Cerebellar cortex (tissue), 1 donor: ENCODE data around the gene TUBB1.
"Not testable (repeated sequence)": the region's sequence is repeated elsewhere in the genome, so short reads cannot be mapped to it uniquely, and the experiment has no call there.

Source experiments
- DNase-seq: peaks from one replicate; pipeline ENCODE4 v3.0.0-alpha.2; 2015; ENCODE audit warnings: low spot score

The TUBB1 gene

DNA sequence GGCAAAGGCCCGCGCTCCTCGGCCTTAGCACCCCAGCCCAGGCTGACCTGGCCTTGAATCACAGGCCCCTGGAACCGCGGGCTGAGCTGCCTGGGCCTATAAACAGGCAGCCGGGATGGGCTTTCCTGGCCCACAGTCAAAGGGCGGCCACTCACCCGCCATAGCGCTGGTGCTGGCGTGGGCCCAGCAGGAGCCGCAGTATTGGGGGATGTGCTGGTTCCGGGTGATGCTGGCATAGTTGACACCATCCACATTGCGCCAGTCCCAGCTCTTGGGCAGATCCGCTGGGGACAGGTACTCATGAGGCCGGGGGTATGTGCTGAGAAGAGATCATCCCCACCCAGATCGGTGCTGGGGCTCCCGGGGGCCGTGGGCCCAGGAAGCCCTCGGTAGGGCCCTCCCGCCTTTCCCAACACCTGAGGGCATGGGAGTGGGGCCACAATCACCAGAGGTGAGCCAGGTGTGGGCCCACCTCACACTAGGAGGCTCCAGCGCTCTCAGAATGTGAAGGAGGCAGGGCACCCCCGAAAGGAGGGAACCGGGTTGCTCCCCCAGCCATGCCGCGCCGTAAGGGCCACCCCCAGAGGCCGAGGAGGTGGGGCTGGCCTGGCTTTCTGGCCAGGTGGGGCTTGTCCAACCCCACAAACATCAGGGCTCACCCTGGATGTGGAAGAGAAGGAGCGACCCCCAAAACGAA lies 12.9 kb upstream of the TUBB1 start:
- no peak for DNase-seq

DNA sequence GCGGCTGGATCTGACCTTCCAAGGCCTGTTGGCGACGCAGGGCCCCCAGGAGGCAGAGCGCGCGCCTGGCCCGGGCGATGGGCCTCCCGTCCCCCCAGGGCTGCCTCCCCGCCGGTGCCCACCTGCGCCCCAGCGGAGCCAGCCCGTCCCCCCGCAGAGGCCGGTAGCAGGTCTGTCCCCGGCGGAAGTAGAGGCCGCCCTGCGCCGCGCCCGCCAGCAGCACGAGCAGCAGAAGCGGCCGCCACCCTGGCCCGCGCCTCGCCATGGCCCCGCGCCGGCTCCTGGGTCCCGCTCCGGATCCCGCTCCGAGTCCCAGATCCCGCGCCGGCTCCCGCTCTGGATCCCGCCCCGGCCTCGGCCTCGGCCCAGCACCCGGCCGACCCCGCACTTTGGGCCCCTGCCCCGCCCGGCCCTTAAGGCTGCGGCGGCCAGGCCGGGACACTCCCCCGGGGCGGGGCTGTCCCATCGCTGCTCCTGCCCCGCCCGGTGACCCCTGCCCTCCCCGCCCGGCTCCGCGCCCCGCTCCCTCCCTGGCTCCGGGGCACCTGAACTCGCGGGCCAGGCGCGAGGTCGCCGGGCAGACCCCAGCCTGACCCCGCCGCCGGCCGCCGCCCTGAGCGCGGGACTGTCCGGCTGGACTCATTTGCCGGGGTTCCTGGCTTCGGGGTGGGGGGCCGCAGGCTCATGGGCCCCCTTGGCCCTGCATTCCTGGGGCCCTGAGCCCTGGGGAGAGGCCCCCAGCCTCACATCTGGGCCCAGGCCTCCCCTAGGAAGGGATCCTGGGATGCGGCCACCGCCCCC lies 12.2 kb upstream of the TUBB1 start, which contains the start of gene CTSZ:
TSS of gene CTSZ (minus strand) at position 391 of the 801 bp plus-strand sequence. CDS start at position 265, 126 bp downstream.
- no peak for DNase-seq

DNA sequence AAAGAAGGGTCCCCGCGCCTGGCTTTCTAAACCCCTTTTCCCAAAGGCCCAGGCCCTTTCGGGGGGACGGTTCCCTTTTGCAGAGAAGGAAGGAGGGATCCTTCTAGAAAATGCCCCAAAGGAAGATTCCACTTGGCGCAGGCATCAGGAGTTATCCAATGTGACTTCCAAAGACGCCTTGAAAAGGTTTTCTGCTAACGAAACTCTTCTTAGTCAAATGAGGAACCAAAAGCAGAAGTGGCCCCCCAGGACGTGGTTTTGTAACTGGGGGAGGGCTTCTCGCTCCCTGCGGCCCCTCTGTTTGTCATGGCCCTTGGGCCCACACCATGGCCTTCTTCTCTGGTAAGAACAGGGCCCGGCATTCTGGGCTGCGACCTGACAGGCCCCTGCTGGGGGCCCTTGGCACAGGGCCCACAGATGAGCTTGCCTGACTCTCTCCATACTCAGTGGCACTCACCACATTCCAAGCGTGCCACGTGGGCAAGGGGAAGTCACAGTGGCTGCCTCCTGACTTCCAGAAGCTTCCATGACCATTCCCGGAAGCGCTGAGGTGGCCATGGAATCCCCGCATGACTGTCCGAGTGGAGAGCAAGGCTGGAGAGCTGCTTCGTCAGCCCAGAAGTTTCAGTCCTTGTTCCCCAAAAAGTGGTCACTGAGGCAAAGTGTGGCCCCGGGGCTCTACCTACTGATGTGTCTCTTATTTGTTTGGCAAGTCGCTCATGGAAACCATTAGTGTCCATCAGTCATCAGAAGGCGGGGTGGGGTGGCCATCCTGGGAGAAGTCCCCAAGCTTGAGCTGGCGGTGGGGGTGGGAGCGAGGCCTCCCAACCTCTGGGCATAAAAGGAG lies 11.3 kb upstream of the TUBB1 start:
- no peak for DNase-seq

DNA sequence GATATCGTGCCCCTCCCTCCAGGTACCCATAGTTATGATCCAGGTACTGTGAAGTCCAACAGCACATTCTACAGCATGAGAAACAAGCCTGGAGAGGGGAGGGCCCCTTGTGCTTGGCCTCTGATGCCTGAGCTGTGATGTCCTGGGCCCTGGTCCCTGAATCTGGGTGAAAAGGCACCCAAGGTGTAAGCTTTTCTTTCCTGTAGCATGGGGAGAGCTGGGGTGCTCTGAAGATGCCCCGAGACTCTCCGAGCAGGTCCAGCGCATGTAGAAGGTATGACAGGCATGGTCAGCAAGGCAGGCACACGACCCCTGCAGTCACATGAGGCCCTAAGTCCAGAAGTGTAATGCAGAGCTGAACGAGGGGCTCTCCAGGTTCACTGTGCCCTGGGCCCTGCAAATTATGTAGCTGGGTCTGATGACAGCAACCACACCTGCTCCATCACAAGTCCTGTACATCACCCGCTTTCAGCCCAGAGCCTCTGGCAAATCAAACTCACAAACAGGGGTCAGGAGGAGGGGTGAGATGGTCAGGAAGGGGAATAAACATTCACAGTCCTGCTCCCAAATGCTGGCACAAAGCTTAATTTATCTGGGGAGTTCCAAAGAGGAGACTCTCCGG lies 10.4 kb upstream of the TUBB1 start:
- no peak for DNase-seq

DNA sequence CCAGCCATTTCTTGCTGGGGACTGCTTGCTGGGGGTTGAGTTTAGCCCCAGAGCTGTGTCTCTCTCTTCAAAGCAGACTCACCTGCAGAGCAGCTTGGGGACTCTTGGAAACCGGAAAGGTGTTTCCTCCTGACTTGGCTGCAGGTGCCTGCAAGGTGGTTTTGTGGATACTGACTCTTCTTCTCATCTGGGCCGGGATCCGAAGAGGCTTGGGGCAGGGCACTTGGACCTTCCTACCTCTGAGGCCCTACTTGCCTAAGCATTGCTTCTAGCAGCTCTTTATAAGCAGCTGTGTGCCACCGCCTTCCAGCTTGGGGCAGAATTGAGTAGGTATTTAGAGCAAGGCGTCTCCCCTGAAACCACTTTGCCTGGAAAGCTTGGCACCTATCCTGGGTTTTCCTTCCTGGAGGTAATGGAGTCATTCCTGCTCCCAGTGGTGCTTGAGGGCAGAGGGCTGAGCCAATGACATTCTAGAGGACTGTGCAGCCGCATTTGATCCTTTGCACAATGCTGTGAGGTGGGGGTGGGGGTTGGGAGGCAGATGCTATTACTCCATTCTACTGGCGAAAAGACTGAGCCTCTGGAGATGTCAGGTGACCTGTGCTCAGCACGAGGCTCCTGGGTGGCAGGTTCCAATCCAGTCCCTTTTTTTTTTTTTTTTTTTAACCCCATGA lies 8.8 kb upstream of the TUBB1 start:
- DNase-seq: no peak

DNA sequence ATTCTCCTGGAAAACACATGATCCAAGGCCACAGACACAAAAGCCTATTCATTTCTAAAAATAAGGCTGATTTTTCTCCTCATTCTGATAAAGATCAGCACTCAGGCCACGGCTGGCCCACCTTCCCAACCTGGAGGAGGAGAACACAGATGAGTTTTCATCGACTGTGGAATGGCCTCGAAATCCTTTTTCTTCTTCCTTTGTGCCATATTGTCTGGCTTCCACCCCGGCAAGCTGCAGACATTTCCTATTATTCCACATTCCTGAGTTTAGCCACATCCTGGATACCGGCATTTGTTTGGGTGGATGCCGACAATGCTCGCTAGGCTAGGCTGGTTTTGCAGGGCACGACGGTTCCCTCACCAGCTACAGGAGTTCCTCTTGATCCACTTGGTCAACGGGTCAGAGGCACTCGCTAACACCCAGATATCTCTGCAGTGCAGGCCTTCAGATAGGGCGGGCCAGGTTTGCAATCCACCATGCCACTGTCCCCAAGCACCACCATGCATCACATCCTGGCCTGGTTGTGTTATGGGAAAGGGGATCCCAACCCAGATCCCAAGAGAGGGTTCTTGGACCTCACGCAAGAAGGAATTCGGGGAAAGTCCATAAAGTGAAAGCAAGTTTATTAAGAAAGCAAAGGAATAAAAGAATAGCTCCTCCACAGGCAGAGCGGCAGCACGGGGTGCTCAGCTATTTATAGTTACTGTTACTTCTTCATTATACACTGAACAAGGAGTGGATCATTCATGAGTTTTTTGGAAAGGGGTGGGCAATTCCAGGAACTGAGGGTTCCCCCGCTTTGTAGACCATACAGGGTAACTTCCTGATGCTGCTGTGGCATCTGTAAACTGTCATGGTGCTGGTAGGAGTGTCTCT lies 8.0 kb upstream of the TUBB1 start:
- DNase-seq: no peak

DNA sequence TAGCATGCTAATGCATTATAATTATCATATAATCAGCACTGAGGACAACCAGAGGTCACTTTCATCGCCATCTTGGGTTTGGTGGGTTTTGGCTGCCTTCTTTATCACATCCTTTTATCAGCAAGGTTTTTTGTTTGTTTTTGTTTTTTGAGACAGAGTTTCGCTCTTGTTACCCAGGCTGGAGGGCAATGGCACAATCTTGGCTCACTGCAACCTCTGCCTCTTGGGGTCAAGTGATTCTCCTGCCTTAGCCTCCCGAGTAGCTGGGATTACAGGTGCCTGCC lies 7.4 kb upstream of the TUBB1 start:
- not testable (repeated sequence) for DNase-seq

DNA sequence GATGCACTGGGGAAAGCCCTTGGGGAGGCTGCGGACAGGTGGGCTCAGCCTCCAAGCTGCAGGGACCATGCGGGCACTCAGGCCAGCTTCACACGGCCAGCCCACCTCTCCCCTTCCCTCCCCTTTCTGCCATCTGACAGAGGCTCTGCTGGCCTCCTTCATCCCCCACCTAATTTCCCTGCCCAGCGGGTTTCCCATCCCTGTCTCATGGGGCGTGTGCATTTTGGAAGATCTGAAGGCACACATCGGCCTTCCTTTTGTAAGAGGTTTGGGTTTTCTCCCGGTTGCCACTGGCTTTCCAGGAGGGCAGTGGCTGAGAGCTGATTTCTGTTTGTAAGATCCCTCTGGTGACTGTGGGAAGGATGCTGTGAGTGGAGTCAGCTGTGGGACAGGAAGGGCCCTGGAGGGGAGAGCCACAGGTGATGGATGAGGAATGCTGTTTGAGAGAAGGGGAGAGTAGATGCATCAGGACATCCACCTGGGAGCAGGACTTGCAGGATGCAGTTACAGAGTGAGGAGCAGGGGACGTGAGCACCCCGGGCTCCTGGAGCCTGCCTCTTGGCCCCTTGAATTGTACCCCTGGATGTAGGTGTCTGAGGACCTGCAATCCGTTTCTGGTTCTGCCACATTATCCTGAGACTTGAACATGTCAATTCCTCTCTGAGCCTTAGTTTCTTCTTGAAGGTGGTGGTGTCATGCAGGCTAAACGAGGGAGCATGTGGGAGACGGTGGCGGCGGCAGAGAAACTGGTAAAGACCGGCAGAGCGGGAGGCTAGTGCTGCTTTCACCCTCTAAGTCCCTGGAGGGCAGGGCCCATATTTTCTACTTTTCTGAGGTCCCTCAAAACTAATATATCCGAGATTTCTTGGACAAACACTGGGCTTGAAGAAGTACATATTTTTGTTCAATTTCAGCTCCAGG lies 5.9 kb upstream of the TUBB1 start:
- no peak for DNase-seq

DNA sequence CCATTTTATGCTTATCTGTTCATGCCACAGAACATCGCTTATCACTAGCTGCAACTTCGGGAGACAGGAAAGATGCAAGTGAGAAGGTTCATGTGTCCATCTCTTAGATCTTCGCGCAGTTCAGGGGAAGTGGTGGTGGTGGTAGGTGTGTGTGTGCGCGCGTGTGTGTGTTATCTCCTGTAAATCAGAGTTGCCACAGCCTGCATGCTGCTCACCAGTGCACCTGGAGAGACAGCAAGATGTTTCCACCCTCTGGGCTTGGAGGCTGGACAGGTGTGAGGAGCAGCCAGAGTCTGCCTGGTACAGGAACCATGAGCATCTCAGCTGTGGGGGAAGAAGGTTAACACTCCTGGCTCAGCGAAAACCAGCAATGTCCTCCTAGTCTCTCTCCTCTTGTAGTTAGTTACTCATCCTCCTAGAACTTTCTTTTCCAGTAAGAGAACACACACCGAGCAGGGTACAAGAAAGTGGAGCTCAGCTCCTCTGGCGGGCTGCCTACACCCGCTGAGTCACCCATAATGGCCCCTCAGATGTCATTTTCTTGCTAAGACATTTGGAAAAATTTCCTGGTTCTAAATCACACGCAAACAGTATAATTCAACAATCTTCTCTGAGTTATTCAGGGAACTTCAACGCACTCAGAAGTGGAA lies 5.1 kb upstream of the TUBB1 start:
- DNase-seq: no peak

DNA sequence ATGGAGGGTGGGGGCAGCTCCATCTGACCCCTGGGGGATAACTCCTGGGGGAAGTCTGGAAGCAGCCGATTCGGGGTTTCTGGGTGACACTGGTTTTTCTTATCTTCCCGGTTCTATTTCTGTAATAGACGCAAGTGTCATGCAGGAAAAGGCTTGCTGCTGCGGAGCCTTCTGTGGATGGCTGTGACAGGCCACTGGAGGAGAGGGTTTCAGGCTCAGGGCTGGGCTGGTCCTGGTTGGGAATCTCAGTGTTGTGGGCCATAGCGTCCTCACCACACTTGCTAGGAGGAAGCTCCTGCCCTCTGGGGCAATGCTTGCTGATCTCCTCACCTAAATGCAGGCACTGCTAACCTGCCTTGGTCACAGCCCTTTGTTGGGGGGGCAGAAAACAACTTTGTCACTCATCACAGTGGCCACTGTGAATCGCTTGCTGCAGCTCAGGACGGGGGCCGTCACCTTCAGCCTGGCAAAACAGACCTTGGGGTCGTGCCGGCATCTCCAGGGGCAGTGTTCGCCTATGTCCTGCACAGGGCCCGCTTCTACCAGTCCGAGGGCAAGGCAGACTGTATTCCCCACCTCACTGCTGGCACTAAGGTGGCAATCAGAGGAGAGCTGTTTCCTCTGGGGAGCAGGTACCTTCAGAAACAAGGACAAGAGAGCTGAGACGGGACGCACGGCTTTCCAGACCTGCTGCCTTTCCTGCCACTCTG lies 4.4 kb upstream of the TUBB1 start:
- no peak for DNase-seq

DNA sequence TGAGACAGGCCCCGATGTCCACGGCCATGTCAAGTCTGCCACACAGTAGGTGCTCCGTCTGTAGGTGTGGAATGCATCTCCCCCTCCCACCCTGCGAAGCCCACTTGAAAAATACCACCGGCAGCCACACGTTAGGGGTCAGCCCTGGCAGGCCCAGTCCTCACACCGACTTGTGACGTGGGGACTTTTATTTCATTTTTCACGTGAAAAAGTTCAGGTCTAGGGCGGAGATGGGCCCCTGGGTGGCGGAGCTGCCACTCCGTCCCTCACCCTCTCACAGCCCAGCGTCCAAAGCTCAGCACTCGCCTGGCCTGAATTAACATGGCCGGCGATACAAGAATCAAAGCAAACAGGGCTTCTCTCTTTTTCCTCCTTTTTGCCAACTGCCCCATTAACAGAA lies 3.8 kb upstream of the TUBB1 start:
- DNase-seq: no peak

DNA sequence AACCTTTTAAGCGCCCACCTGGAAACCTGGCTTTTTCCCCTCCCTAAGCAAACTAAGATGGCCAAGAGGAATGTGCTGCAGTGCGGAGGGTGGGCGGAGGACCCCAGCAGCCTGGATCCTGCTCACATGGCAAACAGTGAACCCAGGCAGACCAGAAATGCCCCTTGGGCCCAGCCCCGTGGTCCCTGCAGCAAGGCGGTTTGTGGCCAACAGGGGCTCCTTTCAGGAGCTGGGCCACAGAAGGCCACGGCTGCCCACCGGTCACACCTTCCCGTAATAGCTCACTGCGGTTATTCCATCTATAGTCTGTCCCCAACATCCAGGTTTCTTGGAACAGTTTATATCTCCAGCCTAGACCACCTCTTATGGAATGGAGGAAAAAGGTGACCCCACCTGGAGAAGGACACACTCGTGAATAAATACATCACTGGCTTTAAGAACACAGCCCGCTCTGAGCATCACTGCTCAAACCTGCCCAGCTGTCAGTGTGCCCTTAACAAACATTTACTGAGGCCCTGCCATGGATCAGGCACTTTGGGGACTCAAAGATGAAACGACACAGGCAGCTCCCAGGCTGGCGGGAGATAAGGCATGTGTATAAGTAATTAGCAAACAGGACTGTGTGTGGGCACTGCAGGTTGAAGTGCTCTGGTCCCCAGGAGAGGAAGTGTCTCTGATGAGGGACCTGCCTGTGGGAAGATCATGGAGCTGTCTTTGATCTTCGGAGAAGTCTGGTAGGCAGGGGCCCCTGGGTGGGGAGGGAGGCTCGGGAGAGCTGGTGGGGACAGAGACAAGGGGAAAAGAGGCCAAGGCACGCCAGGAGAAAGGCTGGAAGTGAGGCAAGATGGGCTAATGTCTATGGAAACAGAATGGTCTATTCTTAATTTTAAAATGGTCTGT lies 3.2 kb upstream of the TUBB1 start:
- DNase-seq: no peak

DNA sequence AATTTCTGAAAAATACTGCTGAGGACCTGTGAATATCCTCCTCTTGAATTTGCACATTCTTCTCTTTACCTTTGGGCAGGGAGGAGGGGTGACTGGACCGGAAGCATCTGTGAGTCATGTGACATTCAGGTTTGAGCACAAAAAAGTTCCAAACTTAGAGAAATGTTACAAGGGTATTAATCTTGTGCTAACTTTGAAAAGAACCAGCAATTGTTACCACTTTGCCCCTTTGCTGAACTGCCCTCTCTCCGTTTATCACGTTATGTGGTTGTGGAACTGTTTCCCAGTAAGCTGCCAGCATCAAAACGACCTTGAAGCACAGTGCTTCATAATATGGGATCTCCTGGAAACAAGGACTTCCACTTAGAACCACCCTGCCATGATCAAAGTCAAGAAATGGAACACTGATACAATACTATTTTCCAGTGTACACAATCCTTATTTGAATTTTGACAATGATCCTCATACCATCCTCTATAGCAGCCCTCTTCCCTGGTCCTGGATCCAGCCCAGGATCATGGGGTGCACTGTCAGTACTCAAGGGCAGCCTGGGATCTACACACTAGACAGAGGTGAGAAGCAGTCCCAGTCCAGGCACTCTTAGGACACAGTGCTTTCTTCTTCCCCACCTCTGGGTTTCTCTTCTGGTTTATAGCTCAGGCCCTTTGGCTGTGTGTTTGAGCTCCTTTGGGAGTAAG lies 2.3 kb upstream of the TUBB1 start:
- DNase-seq: no peak

DNA sequence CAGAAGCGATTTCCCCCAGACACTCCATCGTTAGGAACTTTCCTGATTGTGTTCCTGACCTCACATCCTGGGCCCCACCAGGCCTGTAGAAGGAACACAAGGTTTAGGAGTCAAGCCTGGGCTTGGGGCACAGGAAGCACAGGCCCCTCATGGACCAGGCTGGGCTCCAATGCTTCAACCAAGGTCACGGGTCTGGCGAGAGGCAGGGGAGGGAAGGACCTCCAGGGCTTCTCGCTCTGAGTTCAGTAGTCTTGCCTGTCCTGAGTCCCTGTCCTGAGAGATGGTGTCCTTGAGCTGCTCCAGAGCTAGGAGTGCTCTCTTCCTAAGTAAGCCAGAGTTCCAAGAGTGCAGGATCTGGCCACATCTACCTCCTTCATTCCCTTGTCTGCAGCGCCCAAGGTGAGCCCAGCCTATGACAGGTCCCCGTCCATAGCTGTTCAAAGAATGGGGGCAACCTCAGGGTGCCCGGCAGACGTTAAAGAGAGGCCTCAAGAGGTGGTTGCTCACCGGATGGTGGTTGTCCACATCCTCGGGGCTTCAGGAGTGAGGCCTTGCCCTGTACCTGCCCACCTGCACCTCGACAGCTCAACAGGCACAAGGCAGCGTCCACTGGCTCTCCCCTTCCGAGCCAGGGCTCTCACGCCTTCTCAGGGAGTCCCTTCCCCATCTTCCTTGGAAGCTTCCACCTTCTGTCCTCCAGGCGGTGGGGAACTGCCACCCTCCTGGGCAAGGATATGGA lies 1.6 kb upstream of the TUBB1 start:
- DNase-seq: no peak

DNA sequence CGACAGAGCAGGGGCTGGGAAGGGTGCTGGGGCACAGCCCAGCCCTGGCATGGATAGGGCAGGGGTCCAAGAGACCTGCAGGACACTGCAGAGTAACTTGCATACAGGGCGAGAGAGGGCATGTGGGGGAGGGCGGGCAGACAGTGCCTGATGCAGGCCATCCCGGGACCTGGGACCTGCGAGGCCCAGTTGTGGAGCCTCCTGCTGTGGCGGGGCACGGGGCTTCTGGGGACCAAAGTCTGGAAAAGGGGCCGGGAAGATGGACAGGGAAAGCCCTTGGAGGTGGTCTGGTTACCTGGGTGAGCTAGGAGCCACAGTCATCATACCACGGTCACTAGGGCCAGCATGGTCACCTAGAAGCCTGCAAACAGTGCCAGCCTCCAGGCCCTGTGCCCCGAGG lies 412 bp upstream of the TUBB1 start:
- no peak for DNase-seq

DNA sequence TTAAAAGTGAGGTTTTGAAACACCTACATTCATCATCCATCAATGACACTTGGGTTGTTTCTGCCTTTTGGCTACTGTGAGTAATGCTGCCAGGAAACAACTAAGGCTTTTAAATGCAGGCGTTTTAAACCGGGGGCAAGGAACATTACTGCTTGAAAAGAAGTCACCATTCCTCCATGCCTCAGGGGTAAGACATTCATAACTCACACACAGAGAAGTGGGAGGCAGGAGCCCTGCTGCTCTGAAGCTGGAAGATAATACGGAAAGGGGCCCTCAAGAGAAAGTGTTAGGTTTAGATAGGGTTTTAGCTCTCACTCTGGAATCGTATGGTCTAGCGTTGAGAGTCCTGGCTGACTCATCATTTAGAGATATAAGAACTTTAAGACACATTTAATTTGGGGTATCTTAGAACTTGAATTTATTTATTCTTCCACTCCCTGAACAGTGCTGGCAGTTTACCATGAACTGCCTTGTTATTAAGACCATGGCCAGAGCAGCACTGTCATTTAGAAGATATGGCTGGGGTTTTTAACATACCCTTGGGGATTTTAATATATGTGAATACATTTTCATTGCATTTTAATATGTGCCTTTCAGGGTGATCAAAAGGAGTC lies 1.8 kb downstream of the TUBB1 start:
- no peak for DNase-seq
